Suppressor macrophage treated with lipopolysaccharide for 4 hours (primary cell): ENCODE results near the gene IL17B.

ENCODE experiments used
- DNase-seq: peaks from one replicate; pipeline ENCODE4 v3.0.0-alpha.2; 2020

The IL17B gene, protein sequence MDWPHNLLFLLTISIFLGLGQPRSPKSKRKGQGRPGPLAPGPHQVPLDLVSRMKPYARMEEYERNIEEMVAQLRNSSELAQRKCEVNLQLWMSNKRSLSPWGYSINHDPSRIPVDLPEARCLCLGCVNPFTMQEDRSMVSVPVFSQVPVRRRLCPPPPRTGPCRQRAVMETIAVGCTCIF

DNA sequence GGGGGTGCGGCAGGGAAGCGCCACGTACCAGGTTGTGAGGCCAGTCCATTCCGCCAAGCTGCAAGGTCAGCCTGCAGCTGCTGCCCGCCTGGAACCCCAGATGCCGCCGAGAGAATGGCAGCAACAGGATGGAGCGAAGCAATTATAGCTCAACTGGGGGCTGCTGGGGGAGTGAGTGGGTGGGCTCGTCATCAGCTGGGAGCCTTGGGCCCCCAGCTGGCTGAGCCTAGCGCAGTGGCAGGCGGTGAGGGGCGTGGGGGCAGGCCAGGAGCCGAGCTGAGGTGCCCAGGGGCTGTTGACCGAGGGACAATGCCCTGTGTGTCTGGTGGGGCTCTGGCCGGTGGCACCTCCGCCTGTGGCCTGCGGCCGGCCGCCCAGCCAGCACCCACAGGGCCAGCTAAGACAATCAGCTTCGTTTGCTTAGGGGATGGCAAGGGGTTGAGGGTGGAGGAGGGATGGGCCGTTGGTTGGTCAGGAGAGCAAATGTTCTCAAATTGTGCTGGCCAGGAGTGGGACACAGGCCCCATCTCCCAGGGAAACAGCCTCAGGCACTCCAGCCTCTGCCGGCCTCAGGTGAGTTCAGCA lies at the start of gene IL17B:
Gene IL17B, minus strand, starts transcription at position 116 of the 585 bp plus-strand sequence. Its CDS starts 67 bp downstream, at position 49.
- no peak for DNase-seq

DNA sequence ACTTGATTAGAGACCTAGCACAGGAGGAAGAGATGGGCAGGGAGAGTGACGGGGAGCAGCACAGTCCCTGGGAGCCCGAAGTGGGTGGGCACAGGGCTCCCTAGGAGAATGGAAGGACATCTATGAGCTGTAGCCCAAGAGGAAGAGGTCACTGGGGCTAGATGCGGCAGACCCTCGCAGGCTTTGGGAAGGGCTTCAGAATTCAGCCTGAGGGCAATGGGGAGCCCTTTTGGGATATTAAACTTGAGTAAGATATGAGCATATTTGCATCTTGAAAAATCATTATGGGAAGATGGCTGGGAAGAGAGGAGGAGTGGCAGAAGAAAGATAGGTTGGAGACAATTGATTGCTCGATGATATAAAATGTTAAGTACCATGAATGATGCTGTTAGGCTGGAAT lies 48.9 kb upstream of the IL17B start:
- DNase-seq, result no peak

DNA sequence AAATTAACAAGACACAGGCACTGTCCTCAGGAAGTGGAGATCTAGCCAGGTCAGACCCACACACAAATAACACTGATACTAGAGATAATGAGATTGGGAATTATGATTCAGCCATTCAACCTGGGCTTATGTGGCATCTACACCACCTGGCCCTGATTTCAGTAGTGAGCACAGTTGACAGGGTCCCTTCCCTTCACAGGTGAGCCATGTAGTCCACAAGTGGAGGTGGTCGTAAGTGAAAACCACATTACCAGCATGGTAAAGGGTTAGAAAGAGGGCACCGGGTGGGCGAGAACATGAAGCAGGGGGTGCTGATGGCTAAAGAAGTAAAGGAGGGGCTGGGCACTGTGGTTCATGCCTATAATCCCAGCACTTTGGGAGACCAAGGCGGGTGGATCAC lies 48.3 kb upstream of the IL17B start:
- DNase-seq, result no peak

DNA sequence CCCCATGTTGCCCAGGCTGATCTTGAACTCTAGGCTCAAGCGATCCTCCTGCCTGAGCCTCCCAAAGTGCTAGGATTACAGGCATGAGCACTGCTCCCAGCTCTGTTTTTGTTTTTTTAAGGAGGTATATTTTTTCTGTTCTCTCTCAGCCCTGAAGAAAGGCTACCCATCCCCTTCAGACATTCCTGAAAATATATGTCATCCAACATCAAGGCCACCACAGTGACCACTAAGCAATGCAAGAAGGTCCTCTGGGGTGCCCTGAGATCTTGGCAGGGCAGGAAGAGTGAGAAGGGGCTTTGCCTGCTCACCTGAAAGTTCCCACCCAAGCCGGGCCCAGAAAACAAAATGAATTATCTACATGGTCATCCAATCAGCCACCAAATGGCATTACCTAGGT lies 47.8 kb upstream of the IL17B start:
- no peak for DNase-seq

DNA sequence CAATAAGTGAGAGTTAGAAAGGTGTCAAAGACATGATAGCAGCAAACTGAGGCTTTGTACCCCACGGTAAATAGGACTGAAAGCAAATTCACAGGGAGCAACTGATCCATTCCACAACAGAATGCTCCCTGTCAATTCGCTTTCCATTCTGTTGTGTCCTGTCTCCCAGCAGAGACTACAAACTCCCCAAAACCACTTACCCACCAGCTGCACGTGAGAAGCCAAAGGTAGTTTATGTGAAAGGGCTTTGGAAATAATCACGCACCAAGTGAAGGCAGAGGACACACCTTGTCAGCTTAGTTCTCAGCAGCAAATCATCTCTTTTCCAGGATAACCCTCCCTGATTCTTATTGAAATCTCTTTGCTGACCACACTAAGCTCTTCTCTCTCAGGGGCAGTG lies 46.6 kb upstream of the IL17B start:
- DNase-seq, result no peak

DNA sequence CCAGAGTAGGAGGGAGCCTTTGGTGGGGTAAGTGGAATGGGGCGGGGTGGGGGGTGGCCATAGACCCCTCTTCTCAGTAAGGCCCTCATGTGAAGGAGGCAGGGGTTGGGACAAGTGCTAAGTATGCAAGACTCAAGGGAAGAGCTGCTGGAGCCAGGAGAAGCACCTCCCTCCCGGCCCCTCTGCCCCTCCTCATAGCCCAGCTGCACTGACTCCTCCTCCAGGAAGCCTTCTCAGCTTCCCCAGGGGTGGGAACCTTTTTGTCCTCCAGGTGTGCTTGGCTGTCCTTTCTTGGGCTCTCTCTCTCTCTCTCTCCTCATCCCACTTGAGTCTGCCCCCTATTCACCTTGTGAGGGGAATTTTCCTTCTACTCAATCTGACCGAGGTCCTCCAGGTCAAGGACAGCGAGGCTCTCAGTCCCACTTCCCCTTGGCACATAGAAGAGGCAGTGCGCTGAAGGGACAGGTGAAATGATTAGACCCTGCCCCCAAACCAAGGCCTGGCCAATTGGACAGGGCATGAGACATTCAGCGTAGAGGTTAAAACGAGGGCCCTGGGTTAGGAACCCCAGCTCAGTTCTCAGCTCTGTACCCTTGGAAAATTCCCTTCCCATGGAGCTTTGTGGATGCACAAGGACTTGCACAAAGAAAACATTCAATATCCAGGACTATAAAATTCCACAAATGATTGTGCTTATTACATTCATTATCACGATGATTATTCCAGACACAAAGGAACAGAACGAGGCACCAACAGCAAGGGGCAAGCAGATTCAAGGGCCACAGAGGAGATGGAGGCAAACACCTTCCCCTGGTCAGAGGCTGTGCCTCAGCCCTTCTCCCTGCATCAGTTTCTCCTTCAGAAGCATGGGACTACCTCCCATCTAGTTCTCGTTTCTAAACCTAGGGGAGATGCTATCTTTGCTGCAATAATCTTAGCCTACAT lies 45.6 kb upstream of the IL17B start:
- DNase-seq, result no peak

DNA sequence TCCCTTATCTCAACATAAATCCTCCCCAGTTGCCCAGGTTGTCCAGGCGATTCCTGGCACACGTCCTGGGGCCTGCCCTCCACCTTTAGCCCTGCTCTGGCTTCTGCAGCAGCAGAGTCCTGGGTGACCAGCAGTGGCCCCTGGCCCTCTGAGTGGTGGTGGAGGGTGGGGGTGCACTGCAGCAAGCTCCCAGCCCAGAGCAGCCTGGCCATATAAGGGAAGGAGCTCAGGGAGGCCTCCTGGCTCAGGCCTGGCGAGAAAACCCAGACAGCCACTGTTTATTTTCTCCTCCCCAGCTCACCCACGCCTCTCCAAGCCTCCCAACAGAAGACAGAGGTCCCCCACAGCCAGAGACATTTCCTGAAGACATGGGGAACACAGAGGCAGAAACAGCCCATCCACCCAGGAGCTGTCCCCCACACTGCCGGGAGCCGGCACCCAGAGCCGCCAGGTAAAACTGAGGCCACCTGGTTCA lies 44.7 kb upstream of the IL17B start:
- no peak for DNase-seq

DNA sequence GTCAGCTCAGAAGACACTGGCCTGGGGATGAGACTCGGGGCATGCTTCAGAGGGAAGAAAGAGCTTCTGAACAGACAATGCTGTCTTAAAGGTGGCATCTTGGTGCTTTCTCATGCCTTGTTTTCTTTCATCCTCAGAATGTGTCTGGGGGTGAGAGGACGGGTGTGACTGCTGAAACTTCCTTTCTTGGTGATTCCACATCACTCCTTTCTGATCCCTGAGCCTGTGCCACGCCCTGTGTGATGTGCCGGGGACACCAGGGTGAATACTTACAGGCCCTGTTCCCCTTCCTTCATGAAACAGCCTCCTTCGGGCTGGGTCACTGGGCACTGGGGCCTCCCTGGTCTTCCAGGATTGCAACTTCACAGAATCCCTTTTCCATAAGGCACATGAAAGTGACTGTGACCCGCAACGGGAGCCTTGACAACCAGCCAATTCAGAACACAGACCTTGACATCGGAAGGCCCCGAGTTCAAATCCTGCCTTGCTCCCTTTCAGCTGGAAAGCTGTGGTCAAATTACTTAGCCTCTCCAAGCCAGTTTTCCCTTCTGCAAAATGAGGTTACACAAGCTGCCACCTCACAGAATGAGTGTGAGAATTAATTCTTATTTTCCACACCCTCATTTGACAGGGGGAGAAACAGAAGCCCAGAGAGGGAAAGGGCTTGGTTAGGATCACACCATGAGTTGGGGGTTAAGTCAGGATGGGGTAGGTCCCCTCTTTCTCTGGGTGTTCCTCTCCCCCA lies 44.1 kb upstream of the IL17B start:
- DNase-seq, result no peak

DNA sequence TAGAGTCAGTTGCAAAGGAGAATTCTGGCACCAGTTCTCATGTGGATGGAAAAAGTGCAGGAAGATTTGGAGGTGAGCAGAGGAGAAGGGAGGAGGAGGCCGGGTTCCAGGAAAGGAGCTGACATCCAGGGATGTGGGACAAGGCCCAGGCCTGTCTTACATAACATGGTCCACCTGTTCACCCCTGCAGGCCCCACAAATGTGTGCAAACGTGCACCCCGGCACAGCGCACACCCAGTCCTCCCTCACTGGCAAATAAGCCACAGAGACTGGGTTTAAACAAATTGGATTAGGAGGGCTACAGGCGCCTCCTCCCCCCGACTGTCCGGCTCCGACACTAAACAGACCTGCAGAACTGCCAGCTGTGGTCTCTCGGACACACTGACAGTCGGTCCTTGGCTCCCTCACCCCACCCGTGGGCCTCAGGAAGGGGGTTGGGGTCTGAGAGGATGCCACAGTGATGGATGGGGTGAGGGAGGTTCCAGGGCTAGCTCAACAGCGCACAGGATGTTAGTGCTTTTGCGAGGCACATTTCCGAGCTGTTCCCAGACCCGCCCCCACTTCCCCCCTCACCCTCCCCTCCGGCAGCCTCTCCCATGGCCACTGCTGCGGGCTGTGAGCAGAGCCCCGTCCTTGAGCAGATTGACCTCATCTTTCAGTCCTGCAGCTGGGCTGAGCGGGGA lies 43.4 kb upstream of the IL17B start:
- no peak for DNase-seq

DNA sequence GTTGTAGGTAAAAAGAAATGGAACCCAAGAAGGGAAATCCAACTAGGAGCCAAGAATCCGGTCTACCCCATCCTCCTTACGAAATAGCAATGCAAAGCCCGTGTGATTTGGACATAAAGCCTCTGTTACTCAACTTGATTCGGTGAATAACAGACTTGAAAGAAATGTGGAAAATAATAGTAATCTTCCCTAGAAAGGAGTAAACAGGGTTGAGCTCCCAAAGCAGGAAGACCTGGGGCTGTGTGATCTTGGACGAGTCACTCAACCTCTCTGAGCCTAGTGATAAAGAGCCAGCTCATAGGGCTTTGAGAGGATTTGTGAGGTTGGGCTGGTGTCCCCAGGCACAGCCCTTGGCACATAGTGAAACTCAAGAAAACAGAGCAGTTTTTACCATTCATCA lies 42.7 kb upstream of the IL17B start:
- DNase-seq, result no peak

DNA sequence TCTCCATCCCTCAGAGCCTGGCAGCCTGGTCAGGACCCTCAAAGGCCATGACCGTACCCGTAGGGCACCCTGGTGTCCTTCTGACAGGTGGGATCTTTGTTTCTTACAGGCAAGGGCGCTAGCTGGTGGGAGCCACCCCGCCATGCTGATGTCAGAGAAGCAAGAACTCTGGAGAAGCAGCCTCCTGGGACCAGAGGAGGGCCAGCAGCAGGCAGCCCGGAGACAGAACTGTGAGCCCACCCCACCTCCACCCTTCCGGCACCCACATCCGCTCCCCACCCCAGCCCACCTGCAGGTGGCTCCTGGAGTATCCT lies 42.2 kb upstream of the IL17B start:
- DNase-seq, result no peak

DNA sequence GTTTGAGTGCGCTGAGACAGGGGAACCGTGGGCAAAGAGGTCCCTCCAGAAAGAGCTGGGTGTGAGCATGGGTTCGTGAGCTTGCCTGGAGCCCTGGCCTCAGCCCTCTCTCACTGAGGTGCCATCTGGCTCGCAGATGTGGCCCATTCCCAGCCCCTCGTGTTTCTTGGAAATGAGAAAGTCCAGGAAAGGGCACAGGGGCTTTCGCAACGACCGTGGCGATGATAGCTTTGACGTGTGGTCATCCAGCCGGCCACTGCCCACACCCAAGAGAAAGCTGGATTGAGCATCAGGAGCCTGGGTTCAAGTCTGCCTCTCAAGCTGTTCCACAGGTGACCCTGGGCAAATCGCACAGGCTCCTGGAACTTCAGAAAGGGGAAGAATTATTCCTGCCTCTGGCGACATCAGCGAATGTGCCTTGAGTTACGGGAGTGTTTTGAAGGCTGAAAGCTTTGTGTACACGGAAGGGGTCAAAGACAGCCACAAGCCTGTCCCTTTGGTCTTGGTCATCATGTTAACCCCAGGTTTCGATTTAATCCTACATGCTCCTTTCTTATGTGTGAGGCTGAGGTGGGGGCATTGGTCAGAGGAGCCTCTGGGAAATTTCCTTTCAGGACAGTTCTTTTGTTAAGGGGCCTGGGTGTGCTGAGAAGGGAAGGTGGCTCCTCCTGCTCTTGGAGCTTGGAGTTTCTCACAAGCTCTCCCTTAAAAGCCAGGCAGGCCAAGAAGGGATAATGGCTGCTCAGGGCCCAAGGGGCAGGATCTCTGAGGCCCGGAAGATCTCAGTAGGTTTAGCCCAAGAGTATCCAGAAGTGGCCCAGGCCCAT lies 41.7 kb upstream of the IL17B start:
- DNase-seq, result peak; percentile 10

DNA sequence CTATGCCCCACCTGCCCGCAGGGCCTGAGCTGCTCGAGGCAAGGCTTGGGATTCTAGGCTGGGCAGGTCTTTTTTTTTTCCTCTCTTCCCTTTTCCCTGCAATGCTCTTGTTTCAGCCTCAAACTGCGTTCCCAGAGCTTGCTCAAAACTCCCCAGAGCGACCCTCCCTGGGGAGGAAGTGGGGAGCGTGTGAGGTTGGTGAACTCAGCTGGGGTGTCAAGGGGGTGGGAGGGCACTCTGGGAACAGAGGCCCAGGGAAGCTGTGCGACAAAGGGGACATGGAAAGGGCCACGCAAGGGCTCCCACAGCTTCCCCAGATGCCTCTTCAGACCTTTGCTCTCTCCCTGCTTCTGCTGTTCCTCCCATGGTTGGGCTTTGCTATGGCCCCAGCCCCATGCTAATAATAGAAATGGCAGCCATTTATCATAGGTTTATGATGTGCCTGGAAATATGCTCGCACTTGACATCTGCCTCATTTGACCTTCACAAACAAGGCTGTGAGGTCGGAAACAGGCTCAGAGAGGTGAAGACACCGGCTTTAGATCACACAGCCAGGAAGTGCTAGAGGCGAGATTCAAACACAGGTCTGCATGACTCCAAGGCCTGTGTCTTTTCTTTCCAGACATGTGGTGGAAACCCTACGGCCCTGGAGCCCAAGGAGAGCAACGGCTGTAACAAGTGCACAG lies 40.9 kb upstream of the IL17B start:
- DNase-seq, result no peak

DNA sequence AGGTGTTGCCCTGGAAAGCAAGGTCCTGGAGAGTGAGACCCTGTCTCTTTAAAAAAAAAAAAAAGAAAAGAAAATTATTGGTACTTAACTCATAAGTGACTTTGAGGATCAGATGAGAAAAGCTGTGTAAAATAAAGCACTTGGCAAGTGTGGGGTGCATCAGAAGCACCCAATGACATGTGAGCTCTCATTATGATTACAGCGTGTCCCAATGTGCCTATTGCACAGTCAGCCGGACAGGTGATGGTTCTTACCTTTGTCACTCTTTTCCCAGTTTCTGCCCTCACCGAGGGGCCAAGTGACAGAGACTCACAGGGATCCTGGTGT lies 40.4 kb upstream of the IL17B start:
- no peak for DNase-seq

DNA sequence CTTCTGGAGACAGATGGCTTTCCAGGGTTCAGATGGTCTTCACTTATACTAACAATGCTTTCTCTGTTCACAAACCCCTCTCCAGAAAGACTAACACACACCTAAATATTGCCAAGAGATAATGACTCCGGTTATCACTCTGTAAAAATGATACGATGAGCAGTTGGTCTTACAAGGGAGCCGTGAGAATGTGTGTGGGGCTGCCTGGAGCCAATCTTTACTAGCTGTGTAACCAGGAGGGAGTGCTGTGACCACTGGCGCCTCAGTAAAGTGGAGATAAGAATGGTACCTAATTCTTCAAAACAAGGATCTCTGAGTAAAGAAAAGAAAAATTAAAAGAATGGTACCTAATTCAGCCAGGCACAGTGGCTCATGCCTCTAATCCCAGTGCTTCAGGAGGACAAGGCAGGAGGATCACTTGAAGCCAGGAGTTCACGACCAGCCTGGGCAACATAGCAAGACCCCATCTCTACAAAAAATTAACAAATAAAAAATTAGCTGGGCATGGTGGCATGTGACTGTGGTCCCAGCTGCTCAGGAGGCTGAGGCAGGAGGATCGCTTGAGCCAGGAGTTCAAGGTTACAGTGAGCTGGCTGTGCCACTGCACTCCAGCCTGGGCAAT lies 39.9 kb upstream of the IL17B start:
- DNase-seq, result no peak

DNA sequence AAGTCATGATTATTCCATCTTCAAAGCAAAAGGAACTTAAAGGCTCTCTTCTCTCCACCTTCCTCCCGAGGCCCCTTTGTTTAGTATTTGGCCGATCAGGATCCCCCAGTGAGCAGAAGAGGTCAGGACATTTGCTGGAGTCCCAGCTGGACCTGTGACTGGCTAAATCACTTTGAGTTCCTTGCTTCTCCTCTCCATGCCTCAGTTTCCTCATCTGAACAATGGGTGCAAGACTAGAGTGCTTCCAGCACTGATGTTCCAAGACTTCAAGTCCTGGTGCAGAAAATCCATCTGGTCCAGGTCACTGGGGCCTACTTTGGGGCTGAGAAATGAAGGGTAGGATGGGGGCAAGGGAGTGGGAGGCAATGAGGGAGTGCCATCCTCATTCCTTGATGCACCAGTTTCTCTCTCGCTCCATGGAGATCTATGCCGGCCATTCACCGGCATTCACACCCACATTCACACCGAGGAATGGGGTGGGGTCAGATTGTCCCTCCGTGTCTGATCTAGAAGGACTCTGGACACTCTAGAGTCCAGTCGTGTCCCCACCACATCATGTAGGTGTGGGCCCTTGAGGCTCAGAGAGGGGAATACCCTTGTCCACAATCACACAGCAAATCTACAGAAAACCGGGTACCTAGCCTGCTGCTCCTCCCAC lies 38.7 kb upstream of the IL17B start:
- no peak for DNase-seq

DNA sequence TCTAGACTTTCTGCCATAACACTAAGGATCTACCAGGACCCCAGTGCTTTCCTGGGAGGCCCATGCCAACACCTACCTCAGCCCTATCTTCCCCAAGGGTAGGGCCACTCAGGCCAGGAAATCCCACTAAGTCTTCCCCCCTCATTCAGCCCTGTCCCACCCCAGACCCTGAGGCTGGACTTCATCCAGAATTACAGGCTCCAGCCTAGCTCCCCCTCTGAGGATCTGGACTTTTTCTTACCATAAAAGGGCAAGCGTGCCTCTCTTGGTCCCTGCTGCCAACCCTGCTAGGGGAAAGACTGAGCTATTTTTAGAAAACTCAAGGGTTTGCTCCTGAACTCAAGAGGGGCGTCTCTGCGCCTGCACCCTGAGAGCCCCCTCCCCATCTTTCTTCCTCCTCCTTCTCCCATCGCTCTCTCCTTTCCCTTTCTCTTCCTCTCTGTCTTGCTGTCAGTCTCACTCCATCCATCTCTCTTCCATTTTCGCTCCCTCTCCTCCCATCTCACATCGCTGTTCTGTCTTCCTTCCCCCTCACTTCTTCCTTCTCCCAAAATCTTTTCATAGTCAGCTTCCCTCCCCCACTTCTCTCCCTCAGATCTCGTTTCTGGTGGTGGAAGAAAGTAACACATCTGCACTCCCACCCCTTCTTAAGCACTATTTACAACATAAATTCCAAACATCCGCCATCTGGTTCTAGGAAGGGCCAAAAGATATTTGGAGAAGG lies 38.1 kb upstream of the IL17B start:
- DNase-seq, result no peak

DNA sequence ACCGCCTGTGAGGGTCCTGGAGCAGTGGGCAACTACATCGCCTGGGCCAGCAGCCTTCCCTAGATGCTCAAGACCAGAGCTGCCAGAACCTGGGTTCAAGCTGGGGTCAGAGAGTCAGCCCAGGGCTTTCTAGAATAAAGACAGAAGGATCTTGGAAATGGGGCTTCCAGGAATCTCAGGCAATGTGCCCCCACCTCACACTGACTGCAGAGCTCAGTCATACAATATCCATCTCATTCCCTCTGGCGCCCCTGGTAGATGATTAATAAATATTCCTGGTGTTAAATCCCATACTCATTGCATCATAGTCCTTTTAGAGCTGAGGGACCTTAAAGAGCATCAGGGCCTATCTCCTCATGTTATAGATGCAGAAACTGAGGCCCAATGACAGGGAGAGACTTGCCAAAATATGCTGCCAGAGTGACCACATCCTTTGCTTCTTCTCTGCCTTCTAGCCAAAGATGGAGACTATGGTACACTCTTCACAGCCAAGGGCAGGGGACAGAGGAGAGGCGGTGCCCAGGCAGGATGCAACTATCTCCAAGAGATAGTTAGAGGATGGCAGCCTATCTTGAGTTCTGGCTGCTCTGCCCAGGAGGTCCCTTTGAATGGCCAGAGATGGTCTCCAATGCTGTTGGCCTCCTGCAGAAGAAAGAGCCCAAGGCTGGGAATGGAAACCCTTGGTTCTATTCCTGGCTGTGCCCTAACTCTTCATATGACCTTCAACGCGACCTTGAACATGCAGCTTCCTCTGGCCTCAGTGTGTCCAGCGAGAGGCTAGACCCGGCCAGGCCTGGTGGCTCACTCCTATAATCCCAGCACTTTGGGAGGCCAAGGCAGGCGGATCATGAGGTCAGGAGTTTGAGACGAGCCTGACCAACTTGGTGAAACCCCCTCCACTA lies 36.2 kb upstream of the IL17B start:
- no peak for DNase-seq
